ENCODE data around the gene BTF3L4. TPM values are rescaled to one million over a fixed set of nuclear protein-coding genes. Genes with fewer than 3 reads are reported as not detected.

Gene BTF3L4
- polyA plus RNA-seq, 2 of the 4 experiments (the other 2 are of a cell fraction) = 47.4 to 63.8 TPM

DNA sequence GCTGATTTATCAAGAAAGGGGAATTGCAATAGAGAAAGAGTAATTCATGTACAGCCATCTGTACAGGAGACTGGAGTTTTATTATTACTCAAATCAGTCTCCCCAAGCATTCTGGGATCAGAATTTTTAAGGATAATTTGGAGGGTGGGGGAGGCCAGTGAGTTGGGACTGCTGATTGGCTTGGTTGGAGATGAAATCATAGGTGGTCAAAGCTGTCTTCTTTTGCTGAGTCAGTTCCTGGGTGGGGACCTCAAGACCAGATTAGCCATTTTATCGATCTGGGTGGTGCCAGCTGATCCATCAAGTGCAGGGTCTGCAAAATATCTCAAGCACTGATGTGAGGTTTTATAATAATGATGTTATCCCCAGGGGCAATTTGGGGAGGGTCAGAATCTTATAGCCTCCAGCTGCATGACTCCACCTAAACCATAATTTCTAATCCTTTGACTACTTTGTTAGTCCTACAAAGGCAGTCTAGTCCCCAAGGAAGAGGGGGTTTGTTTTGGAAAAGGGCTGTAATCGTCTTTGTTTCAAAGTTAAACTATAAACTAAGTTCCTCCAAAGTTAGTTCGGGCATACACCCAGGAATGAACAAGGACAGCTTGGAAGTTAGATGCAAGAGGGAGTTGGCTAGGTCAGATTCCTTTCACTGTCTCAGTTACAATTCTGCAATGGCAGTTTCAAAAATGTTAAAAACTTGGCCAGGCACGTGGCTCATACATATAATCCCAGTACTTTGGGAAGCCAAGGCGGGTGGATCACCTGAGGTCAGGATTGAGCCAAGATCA lies 48.7 kb upstream of the BTF3L4 start:
- CTCF ChIA-PET = no interaction called here
- FAIRE-seq (no peak), DNase-seq (ENCODE audit: low read depth in 1 of 2, low spot score in 1 of 2) (peak in 1 of 2 experiments; percentile 63), ATAC-seq (peak; percentile 47 to 68; a peak in 4 of 6 replicates)
- peaks cover 30% of the 10 kb centered on the region for H3K4me1 ChIP-seq
- no peak for TF ChIP-seq ZNF302 (CRISPR knock-in tag; IDR thresholded peaks at IDR 0.05)
- peak; percentile 86 for TF ChIP-seq MAFK (IDR thresholded peaks at IDR 0.05; ENCODE audit: partially characterized antibody)
- TF ChIP-seq, protein P1, sequence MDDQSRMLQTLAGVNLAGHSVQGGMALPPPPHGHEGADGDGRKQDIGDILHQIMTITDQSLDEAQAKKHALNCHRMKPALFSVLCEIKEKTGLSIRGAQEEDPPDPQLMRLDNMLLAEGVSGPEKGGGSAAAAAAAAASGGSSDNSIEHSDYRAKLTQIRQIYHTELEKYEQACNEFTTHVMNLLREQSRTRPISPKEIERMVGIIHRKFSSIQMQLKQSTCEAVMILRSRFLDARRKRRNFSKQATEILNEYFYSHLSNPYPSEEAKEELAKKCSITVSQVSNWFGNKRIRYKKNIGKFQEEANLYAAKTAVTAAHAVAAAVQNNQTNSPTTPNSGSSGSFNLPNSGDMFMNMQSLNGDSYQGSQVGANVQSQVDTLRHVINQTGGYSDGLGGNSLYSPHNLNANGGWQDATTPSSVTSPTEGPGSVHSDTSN (IDR thresholded peaks at IDR 0.05) = no peak
- TF ChIP-seq, protein P2, sequence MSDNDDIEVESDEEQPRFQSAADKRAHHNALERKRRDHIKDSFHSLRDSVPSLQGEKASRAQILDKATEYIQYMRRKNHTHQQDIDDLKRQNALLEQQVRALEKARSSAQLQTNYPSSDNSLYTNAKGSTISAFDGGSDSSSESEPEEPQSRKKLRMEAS (IDR thresholded peaks at IDR 0.05) = peak; percentile 29; the same call in 1 of the 2 replicates
- TF ChIP-seq ZC3H11A (IDR thresholded peaks at IDR 0.05) = no peak
- no peaks in the 10 kb centered on the region for H3K9me3 ChIP-seq
- H3K4me3 ChIP-seq = no peak overlapping the region
- POLR2A ChIA-PET = no interaction called here
- 22% methylated on average over 5 of the region's 5 CpGs for WGBS (ENCODE audit: missing lambda C conversion rate)
- H3K4me2 ChIP-seq = peak overlapping the region; percentile 78
- H3K27ac ChIP-seq = peak overlapping the region; percentile 79 to 95

DNA sequence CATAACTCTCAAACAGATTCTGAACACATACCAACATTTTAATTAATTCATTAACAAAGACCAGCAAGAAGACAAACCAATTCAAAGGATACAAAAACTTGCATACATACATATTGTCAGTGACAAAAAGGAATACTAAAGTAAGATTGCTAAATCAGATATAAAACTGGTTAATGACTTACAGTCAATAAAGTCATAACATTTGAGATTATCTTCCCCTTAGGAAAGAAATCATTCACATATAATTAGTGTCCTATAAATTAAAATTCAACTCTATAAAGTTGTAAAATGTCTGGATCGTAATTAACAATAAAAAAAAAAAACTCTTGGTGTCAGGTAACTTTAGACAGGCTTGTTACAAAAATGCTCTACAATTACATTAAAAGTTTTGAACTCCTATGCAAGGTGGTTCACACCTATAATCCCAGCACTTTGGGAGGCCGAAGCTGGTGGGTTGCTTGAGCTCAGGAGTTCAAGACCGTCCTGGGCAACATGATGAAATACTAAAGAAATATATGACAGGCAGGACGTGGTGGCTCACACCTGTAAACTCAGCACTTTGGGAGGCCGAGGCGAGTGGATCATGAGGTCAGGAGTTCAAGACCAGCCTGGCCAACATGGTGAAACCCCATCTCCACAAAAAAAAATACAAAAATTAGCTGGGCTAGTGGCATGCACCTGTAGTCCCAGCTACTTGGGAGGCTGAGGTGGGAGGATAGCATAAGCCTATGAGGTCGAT lies 47.9 kb upstream of the BTF3L4 start:
- no peak for ATAC-seq
- 89% methylated on average over 7 of the region's 7 CpGs for WGBS (ENCODE audit: missing lambda C conversion rate)
- POLR2A ChIA-PET = no interaction called here

More for the DNA sequence above, 47.9 kb upstream of the BTF3L4 start:
- Histone ChIP-seq H3K4me2 (peak overlapping the region; percentile 78), H3K27ac (peak overlapping the region; percentile 79 to 95), H3K4me1 (peaks cover 30% of the 10 kb centered on the region), H3K4me3 (no peak overlapping the region), H3K9me3 (no peaks in the 10 kb centered on the region)
- CTCF ChIA-PET = interaction anchor here (0.7 kb wide), 1 partner anchor 18 kb away, joined by 4 read pairs; no protein-coding TSS in a partner anchor
- DNase-seq (ENCODE audit: low read depth in 1 of 2, low spot score in 1 of 2) = no peak
- TF ChIP-seq RAD21 (conservative IDR thresholded peaks at IDR 0.05 in 1 of 2, IDR thresholded peaks at IDR 0.05 in 1 of 2) = no peak
- TF ChIP-seq POLR2A (IDR thresholded peaks at IDR 0.05; ENCODE audit: low read length) = no peak
- TF ChIP-seq RCOR1 (IDR thresholded peaks at IDR 0.05; ENCODE audit: low read depth, low read length) = no peak
- TF ChIP-seq NPAS2 (CRISPR knock-in tag; IDR thresholded peaks at IDR 0.05; ENCODE audit: borderline replicate concordance) = no peak
- no peak for TF ChIP-seq ZNF302 (CRISPR knock-in tag; IDR thresholded peaks at IDR 0.05)
- TF ChIP-seq TFCP2L1 (CRISPR knock-in tag; IDR thresholded peaks at IDR 0.05) = no peak
- TF ChIP-seq RNF2 (IDR thresholded peaks at IDR 0.05; ENCODE audit: borderline replicate concordance, low read depth) = no peak
- TF ChIP-seq, protein P3, sequence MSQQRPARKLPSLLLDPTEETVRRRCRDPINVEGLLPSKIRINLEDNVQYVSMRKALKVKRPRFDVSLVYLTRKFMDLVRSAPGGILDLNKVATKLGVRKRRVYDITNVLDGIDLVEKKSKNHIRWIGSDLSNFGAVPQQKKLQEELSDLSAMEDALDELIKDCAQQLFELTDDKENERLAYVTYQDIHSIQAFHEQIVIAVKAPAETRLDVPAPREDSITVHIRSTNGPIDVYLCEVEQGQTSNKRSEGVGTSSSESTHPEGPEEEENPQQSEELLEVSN (IDR thresholded peaks at IDR 0.05; ENCODE audit: borderline replicate concordance, low read depth) = no peak
- TF ChIP-seq HOXB13 (CRISPR knock-in tag; IDR thresholded peaks at IDR 0.05; ENCODE audit: low read depth) = no peak
- no peak for TF ChIP-seq RFX5 (IDR thresholded peaks at IDR 0.05)
- TF ChIP-seq FOSL2 (IDR thresholded peaks at IDR 0.05) = no peak
- no peak for TF ChIP-seq FOSL2 (CRISPR knock-in tag; IDR thresholded peaks at IDR 0.05)
- TF ChIP-seq, protein P4, sequence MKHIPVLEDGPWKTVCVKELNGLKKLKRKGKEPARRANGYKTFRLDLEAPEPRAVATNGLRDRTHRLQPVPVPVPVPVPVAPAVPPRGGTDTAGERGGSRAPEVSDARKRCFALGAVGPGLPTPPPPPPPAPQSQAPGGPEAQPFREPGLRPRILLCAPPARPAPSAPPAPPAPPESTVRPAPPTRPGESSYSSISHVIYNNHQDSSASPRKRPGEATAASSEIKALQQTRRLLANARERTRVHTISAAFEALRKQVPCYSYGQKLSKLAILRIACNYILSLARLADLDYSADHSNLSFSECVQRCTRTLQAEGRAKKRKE (CRISPR knock-in tag; IDR thresholded peaks at IDR 0.05; ENCODE audit: low read depth) = no peak
- TF ChIP-seq, protein P1 (IDR thresholded peaks at IDR 0.05) = no peak
- TF ChIP-seq, protein P5, sequence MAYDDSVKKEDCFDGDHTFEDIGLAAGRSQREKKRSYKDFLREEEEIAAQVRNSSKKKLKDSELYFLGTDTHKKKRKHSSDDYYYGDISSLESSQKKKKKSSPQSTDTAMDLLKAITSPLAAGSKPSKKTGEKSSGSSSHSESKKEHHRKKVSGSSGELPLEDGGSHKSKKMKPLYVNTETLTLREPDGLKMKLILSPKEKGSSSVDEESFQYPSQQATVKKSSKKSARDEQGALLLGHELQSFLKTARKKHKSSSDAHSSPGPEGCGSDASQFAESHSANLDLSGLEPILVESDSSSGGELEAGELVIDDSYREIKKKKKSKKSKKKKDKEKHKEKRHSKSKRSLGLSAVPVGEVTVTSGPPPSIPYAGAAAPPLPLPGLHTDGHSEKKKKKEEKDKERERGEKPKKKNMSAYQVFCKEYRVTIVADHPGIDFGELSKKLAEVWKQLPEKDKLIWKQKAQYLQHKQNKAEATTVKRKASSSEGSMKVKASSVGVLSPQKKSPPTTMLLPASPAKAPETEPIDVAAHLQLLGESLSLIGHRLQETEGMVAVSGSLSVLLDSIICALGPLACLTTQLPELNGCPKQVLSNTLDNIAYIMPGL (CRISPR knock-in tag; IDR thresholded peaks at IDR 0.05; ENCODE audit: borderline replicate concordance) = no peak
- no peak for TF ChIP-seq NFE2L2 (conservative IDR thresholded peaks at IDR 0.05; ENCODE audit: low read length)
- no peak for TF ChIP-seq TP53 (CRISPR knock-in tag; IDR thresholded peaks at IDR 0.05)
- no peak for TF ChIP-seq HOXB5 (CRISPR knock-in tag; IDR thresholded peaks at IDR 0.05)
- no peak for TF ChIP-seq ESRRA (IDR thresholded peaks at IDR 0.05; ENCODE audit: borderline replicate concordance, low read length)
- TF ChIP-seq, protein P6, sequence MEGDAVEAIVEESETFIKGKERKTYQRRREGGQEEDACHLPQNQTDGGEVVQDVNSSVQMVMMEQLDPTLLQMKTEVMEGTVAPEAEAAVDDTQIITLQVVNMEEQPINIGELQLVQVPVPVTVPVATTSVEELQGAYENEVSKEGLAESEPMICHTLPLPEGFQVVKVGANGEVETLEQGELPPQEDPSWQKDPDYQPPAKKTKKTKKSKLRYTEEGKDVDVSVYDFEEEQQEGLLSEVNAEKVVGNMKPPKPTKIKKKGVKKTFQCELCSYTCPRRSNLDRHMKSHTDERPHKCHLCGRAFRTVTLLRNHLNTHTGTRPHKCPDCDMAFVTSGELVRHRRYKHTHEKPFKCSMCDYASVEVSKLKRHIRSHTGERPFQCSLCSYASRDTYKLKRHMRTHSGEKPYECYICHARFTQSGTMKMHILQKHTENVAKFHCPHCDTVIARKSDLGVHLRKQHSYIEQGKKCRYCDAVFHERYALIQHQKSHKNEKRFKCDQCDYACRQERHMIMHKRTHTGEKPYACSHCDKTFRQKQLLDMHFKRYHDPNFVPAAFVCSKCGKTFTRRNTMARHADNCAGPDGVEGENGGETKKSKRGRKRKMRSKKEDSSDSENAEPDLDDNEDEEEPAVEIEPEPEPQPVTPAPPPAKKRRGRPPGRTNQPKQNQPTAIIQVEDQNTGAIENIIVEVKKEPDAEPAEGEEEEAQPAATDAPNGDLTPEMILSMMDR (IDR thresholded peaks at IDR 0.05) = no peak
- FAIRE-seq = no peak
